KG1 (cell line): ENCODE results near the gene ALDH1A1.
"Not testable (repeated sequence)": the region's sequence is repeated elsewhere in the genome, so short reads cannot be mapped to it uniquely, and the experiment has no call there.

ENCODE experiments used
- DNase-seq: peaks from one replicate; lab custom pipeline; 2025; lab: John Stamatoyannopoulos, UW

The ALDH1A1 gene

GRCh38 chr9:72943844-72944462 lies 8.9 kb downstream of the ALDH1A1 start:
- DNase-seq: no peak

GRCh38 chr9:72942451-72942850 lies 10.4 kb downstream of the ALDH1A1 start:
- no peak for DNase-seq

DNA sequence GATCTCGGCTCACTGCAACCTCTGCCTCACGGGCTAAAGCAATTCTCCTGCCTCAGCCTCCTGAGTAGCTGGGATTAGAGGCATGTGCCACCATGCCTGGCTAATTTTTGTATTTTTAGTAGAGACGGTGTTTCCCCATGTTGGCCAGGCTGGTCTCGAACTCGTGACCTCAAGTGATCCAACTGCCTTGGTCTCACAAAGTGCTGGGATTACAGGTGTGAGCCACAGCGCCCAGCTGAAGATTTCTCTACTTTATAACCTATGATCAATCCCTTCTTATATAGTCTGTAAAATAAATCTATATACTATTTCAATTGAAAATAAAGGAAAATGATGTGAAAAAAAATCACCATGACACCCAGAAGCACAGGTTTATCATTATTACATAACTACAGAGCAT lies 13.3 kb downstream of the ALDH1A1 start:
- DNase-seq: not testable (repeated sequence)

DNA sequence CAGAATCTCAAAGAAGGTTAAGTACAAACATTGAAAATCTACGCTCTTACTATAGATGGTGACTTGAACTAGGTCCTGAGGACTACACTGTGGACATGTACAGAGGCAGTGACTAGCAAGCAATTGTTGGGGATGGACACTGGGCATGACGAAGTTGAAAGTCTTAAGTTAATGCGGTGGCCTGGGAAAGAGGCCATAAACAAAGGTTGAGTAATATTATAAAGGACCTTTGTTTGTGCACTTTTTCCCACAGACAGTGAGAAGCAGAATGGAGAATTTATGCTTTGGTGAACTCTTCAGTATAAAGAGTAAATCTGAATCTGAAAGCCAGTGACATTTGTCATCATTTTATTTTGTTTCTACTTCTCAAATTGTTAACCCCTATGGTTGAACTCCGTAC lies 15.3 kb downstream of the ALDH1A1 start:
- DNase-seq: no peak

DNA sequence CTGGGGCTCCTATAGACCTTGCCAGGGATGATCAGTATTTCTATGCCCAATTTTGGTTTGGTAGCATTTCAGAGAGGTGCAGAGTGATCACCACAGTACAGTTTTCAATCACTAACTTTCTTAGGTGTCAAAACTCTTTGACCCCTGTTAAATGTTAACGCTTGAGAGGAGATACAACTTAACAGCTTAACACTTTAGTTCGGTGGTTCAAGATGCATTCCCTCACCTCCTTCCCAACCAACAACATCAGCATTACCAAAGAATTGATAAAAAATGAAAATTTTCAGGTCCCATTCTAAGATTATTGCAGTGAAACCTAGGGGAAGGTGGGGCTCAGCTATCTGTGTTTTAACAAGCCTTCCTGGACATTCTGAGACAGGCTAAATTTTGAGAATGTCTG lies 16.2 kb downstream of the ALDH1A1 start:
- no peak for DNase-seq

DNA sequence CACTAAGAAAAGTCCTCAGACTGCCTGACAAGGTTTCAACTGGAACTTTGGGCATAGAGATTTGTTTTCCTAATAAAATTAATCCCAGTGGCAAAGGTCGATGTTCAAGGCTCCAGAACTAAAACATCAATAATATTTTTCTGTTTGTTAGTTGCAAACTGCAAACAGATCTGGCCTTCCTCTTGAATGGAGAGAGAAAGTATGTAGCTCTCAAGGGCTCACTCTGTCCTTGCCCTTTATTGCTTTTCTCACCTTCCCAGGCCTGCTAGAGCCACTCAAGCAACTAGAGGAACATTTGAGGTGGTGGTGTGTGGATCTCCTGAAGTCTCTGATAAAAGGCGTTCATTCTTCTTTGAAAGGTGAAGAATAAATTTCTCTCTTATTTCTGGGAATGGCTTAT lies 16.6 kb downstream of the ALDH1A1 start:
- no peak for DNase-seq

DNA sequence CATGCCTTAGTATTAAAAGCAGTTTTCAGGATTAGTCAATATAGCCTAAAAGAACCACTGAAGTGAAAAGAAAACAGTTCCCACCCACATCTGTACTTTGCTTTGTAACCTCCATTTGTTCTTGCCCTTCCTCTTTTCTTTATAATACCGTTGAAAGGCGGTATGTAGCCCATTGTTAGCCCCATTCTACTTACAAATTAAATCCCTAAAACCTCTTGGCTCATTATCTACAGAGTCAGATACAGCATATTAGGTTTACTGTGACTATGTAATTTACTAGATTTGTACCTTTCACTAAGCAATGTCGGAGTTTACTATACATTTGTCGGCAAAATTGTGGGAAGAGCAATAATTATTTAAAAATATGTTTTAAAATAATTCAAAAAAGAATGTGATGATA lies 17.3 kb downstream of the ALDH1A1 start:
- DNase-seq: no peak

GRCh38 chr9:72933730-72934665 lies 18.9 kb downstream of the ALDH1A1 start:
- no peak for DNase-seq

GRCh38 chr9:72932619-72933018 lies 20.2 kb downstream of the ALDH1A1 start:
- DNase-seq: no peak

DNA sequence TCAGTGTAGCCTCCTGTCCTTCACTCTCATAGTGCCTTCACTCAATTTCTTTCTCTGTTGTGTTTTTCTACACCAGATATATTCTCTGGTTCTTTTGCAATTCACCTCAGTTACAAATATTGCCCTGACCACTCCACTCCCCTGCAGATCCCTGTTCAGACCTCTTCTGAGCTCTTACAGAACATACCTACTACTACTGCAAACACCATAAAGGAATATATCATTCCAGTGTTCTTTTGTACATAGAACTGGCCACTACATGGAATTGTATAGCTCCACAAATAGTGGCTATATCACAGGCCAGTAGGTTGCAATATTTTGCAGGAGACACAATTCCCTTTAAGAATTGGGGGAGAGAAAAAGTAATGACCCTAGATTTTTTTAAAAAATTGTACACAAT lies 21.0 kb downstream of the ALDH1A1 start:
- DNase-seq: no peak

- no peak for DNase-seq
Observed at GRCh38 chr9:72931437-72931836, 21.4 kb downstream of the ALDH1A1 start.

- DNase-seq: no peak
Observed at GRCh38 chr9:72930828-72931227, 22.0 kb downstream of the ALDH1A1 start.

GRCh38 chr9:72929542-72929941 lies 23.3 kb downstream of the ALDH1A1 start:
- DNase-seq: no peak

- DNase-seq: no peak
Observed at GRCh38 chr9:72928042-72928507, 24.8 kb downstream of the ALDH1A1 start.

- DNase-seq: no peak
Observed at GRCh38 chr9:72926506-72926905, 26.3 kb downstream of the ALDH1A1 start.

DNA sequence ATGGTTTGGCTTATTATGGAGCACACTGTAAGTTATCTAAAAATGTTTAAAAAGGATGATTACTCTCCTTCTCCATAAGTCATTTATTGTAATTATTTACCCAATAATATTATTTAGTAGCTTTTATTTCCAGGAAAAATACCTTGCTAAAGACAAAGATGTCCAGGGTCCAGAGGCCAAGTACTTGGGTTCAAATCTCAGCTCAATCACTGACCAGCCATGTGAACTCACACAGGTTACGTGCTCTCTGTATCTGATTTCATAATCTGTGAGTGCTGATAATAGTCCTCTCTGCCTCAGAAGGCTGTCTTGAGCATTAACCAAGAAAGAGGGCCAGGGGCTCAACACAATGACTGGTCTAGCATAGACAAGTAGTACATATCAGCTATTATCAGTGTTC lies 27.0 kb downstream of the ALDH1A1 start:
- DNase-seq: no peak

GRCh38 chr9:72925126-72925789 lies 27.6 kb downstream of the ALDH1A1 start:
- no peak for DNase-seq

GRCh38 chr9:72924154-72924790 lies 28.6 kb downstream of the ALDH1A1 start:
- no peak for DNase-seq

DNA sequence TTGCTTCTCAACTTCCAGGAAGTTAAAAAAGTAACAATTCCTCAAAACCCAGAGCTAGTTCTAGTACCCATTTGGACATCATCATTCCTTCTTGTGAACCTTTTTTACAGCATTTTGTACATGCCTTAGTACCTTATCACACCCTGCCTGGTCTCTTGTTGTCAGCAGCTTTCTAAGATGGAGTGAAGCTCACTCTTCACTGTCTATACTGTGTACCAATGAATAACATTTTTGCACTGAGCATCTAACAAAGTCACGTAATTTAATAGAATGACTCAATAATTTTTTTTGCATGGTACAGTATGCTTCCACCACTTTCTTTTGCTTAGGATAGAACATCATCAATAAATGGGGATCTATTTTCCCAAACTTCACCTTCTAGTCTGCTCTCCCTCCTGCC lies 29.8 kb downstream of the ALDH1A1 start:
- no peak for DNase-seq

DNA sequence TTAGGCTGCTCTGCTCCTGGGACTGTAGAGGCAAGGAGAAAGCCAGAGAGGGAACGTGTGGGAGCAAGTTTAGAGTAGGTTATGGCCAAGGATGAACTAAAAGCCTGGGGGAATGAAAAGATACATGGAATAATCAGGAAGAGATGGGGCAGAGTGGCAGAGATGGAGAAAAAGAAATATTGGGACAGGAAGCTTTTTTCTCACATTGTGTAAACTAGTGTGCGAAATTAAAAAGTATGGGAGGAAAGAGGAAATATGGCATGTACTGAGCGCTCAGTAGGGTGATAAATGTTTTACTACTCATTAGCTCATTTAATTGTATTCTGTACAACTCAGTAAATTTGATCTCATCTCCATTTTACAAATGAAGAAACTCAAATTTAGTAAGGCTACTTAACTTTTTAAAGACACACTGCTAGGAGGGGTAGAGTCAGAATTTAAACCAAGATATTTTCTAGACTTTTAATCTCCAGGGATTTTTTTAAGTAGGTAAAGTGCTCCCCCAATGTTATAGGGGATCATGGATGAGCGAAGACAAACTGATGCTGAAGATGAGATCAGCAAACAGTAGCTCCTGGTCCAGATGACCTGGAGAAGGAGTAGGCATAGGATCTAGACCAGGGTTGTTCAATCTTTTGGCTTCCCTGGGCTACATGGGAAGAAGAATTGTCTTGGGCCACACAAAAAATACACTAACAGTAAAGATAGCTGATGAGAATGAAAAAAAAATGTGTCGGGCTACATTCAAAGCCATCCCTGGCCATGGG lies 30.8 kb downstream of the ALDH1A1 start:
- DNase-seq: no peak

DNA sequence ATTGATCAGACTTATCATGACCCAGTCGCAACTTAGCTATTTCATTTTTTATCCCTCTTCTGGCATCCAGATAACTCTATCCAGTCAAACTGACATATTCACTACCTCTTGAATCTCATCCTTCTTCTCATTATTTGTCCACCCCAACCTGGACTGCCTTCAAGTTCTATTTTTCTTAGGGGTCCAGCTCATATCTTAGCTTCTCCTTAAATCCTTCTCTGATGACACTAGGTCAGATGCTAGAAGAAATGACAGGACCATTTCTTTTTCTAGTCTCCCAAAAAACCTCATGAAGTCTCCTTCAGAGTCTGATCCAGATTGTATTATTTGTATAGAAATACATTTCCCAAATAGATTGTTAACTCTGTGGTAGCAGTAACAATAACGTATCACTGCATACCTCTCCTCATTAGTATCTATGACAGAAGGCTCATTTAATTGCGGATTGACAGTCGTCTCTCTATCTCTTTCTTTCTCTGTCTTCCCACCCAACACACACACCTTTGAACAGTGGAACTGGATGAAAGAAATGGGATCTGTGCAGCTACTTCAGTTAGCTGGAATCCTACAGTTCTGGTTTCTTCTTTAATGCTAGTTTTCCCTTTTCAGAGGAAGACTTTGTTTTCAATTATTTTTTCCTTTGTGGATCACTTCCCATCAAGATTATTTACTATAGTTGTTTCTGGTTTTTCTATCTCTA lies 33.5 kb downstream of the ALDH1A1 start:
- no peak for DNase-seq
